GM23338 (cell line): ENCODE results near the gene WASL.

ENCODE experiments used
- EZH2phosphoT487 ChIP-seq: fragments of 200-600 bp; sonication (generic); IDR thresholded peaks from one replicate; pipeline ENCODE4 v1.8.1; 2018; ENCODE audit warnings: antibody characterized with exemption; ENCODE audit not compliant: unreplicated experiment
- TF ChIP-seq, protein P1 (sequence below), 2 experiments: fragments of 200-600 bp in 1 of 2; sonication (generic) in 1 of 2; conservative IDR thresholded peaks; 2 replicates each; pipeline versions ENCODE4 v1.5.1 to v1.6.1; 2016 to 2017; ENCODE audit warnings: antibody characterized with exemption in 2 of 2, low read depth in 2 of 2, mild to moderate bottlenecking in 2 of 2, moderate library complexity in 1 of 2
- TF ChIP-seq, protein P2 (sequence below): IDR thresholded peaks from one replicate; pipeline ENCODE4 v1.6.1; 2018; ENCODE audit warnings: antibody characterized with exemption; ENCODE audit not compliant: unreplicated experiment

GRCh38 chr7:123695944-123696677 is 52.7 kb downstream of the WASL start:
- TF ChIP-seq, protein P1, sequence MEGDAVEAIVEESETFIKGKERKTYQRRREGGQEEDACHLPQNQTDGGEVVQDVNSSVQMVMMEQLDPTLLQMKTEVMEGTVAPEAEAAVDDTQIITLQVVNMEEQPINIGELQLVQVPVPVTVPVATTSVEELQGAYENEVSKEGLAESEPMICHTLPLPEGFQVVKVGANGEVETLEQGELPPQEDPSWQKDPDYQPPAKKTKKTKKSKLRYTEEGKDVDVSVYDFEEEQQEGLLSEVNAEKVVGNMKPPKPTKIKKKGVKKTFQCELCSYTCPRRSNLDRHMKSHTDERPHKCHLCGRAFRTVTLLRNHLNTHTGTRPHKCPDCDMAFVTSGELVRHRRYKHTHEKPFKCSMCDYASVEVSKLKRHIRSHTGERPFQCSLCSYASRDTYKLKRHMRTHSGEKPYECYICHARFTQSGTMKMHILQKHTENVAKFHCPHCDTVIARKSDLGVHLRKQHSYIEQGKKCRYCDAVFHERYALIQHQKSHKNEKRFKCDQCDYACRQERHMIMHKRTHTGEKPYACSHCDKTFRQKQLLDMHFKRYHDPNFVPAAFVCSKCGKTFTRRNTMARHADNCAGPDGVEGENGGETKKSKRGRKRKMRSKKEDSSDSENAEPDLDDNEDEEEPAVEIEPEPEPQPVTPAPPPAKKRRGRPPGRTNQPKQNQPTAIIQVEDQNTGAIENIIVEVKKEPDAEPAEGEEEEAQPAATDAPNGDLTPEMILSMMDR (conservative IDR thresholded peaks at IDR 0.05; ENCODE audit: low read depth in 2 of 2) = no peak
- no peak for TF ChIP-seq EZH2phosphoT487
- TF ChIP-seq, protein P2, sequence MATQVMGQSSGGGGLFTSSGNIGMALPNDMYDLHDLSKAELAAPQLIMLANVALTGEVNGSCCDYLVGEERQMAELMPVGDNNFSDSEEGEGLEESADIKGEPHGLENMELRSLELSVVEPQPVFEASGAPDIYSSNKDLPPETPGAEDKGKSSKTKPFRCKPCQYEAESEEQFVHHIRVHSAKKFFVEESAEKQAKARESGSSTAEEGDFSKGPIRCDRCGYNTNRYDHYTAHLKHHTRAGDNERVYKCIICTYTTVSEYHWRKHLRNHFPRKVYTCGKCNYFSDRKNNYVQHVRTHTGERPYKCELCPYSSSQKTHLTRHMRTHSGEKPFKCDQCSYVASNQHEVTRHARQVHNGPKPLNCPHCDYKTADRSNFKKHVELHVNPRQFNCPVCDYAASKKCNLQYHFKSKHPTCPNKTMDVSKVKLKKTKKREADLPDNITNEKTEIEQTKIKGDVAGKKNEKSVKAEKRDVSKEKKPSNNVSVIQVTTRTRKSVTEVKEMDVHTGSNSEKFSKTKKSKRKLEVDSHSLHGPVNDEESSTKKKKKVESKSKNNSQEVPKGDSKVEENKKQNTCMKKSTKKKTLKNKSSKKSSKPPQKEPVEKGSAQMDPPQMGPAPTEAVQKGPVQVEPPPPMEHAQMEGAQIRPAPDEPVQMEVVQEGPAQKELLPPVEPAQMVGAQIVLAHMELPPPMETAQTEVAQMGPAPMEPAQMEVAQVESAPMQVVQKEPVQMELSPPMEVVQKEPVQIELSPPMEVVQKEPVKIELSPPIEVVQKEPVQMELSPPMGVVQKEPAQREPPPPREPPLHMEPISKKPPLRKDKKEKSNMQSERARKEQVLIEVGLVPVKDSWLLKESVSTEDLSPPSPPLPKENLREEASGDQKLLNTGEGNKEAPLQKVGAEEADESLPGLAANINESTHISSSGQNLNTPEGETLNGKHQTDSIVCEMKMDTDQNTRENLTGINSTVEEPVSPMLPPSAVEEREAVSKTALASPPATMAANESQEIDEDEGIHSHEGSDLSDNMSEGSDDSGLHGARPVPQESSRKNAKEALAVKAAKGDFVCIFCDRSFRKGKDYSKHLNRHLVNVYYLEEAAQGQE = no peak
